ENCODE results near the gene GPR27. TPM values are rescaled to one million over a fixed set of nuclear protein-coding genes. Genes with fewer than 3 reads are reported as not detected.

The GPR27 gene
- total RNA-seq, 2 donors from 2014 or later: 0.54 to 1.3 TPM

- no peaks in the 10 kb centered on the region for H3K9me3 ChIP-seq
- no peaks in the 10 kb centered on the region for H3K4me1 ChIP-seq (ENCODE audit: control insufficient read depth in 1 of 2, low read depth in 2 of 2)
- DNase-seq (ENCODE audit: low spot score) (no peak), ATAC-seq (ENCODE audit: insufficient number of reproducible peaks, low FRiP score, low read depth) (no peak)
- H3K4me3 ChIP-seq: no peak overlapping the region
- no peak overlapping the region for H3K27ac ChIP-seq
- no peak for TF ChIP-seq CTCF (IDR thresholded peaks at IDR 0.05)
- H3K36me3 ChIP-seq: no peaks in the 10 kb centered on the region
- no peaks in the 10 kb centered on the region for H3K27me3 ChIP-seq (replicated peaks; ENCODE audit: insufficient read depth)
Measured at GRCh38 chr3:71803248-71803647, 49.6 kb downstream of the GPR27 start.

GRCh38 chr3:71805199-71805598 lies 51.5 kb downstream of the GPR27 start:
- Histone ChIP-seq H3K4me1 (ENCODE audit: control insufficient read depth in 1 of 2, low read depth in 2 of 2) (no peaks in the 10 kb centered on the region), H3K36me3 (no peaks in the 10 kb centered on the region), H3K9me3 (no peaks in the 10 kb centered on the region), H3K27me3 (replicated peaks; ENCODE audit: insufficient read depth) (no peaks in the 10 kb centered on the region), H3K4me3 (no peak overlapping the region), H3K27ac (no peak overlapping the region)
- ATAC-seq (ENCODE audit: insufficient number of reproducible peaks, low FRiP score, low read depth) (no peak), DNase-seq (ENCODE audit: low spot score) (no peak)
- no peak for TF ChIP-seq CTCF (IDR thresholded peaks at IDR 0.05)

GRCh38 chr3:71805691-71806090 lies 52.0 kb downstream of the GPR27 start:
- Histone ChIP-seq H3K9me3 (no peaks in the 10 kb centered on the region), H3K27me3 (replicated peaks; ENCODE audit: insufficient read depth) (no peaks in the 10 kb centered on the region), H3K4me1 (ENCODE audit: control insufficient read depth in 1 of 2, low read depth in 2 of 2) (no peaks in the 10 kb centered on the region), H3K4me3 (no peak overlapping the region), H3K36me3 (no peaks in the 10 kb centered on the region), H3K27ac (no peak overlapping the region)
- DNase-seq (ENCODE audit: low spot score): no peak
- no peak for TF ChIP-seq CTCF (IDR thresholded peaks at IDR 0.05)
- no peak for ATAC-seq (ENCODE audit: insufficient number of reproducible peaks, low FRiP score, low read depth)

Other genes starting within 250 kb of the GPR27 start
- 100 to 1,000 TPM; 176 to 255 TPM for gene FOXP1, start 170.1 kb upstream of the GPR27 start, total RNA-seq
- 10 to 100 TPM in 1 of 2 donors, 1 to 10 TPM in 1; 8.8 to 12.1 TPM for gene EIF4E3, start 28.5 kb upstream of the GPR27 start, total RNA-seq
- gene PROK2, start 31.3 kb downstream of the GPR27 start, total RNA-seq: under 1 TPM in 1 of 2 donors, not detected in 1; 0.71 TPM

All from thoracic aorta (tissue), 2 donors.